Right lobe of liver (tissue), 6 donors: ENCODE data around the gene TMEM30A. TPM values are rescaled to one million over a fixed set of nuclear protein-coding genes. Genes with fewer than 3 reads are reported as not detected.

Experiments used
- ATAC-seq, 4 donors: fragments of 200-7000 bp; cut with Tn5 transposase; one replicate each; pipeline ENCODE4 v1.9.1; 2020; ENCODE audit warnings: mild to moderate bottlenecking in 4 of 4, moderate library complexity in 4 of 4
- DNase-seq, 3 donors: peaks; one replicate each; pipeline ENCODE4 v3.0.0-alpha.2; 2020
- H3K27ac ChIP-seq, 3 donors: fragments of 200-600 bp; one replicate each; pipeline ENCODE4 v1.8.0; 2022
- H3K27me3 ChIP-seq, 2 donors: fragments of 200-600 bp; one replicate each; pipeline ENCODE4 v1.8.0; 2022
- H3K36me3 ChIP-seq, 4 donors: fragments of 200-600 bp; sonication (generic) in 1 of 4; one replicate each; pipeline versions ENCODE4 v1.5.1 to v1.8.0; 2017 to 2022; ENCODE audit warnings: control low read depth in 1 of 4
- H3K4me1 ChIP-seq, 4 donors: fragments of 200-600 bp; sonication (generic) in 1 of 4; one replicate each; pipeline versions ENCODE4 v1.5.1 to v1.8.0; 2017 to 2022; ENCODE audit warnings: control low read depth in 1 of 4
- H3K4me3 ChIP-seq, 3 donors: fragments of 200-600 bp; one replicate each; pipeline ENCODE4 v1.8.0; 2022
- H3K9me3 ChIP-seq, 4 donors: fragments of 200-600 bp; sonication (generic) in 1 of 4; one replicate each; pipeline versions ENCODE4 v1.5.1 to v1.8.0; 2017 to 2022; ENCODE audit warnings: control low read depth in 1 of 4
- CTCF ChIP-seq, 4 donors: fragments of 200-600 bp in 3 of 4; fragments of 450-650 bp in 1 of 4; IDR thresholded peaks; one replicate each; pipeline versions ENCODE4 v1.5.1 to v1.8.0; 2016 to 2022; ENCODE audit warnings: antibody characterized with exemption in 4 of 4, mild to moderate bottlenecking in 2 of 4
- POLR2A ChIP-seq: fragments of 450-650 bp; IDR thresholded peaks from one replicate; pipeline ENCODE4 v1.6.1; 2017; ENCODE audit warnings: antibody characterized with exemption, mild to moderate bottlenecking
- WGBS: methylation state at CpG from one replicate; pipeline ENCODE4 v1.1.6; 2018; ENCODE audit warnings: low coverage, low lambda C conversion rate; ENCODE audit not compliant: insufficient coverage; ENCODE audit errors: missing lambda C conversion rate; 5-methylcytosine and 5-hydroxymethylcytosine counted together
- intact Hi-C, 2 donors: fragments of 100-400 bp; cut with DNase I; formaldehyde crosslinking; loops; one replicate each; pipeline versions ENCODE4 v1.11.2 to v1.14.1; 2022
- total RNA-seq, 6 experiments: library from RNA; depleted of rRNA in 2 of 6; stranded (reverse); fragments of >200 nt in 2 of 6; fragmentation: NEBNext Ultra II Directional in 3 of 6; extraction: Animal tissue kit (Norgen Biotek cat#: 25700) in 3 of 6; gene quantifications; one replicate each; pipeline versions ENCODE4 v1.1.0 to v1.2.4, GENCODE V29; 2016 to 2023
- donor health status: DM: no; HTN: yes; CAD: no.
- donor health status: DM: no; HTN: no; CAD: no.
- donor health status: DM: no; HTN: no; CAD: no.
- donor health status: DM: no; HTN: yes; CAD: no.
- donor health status: DM: no; HTN: yes; CAD: no.

TMEM30A gene
- total RNA-seq, 6 experiments from 2014 or later = 40.1 to 66.8 (median 62.2) TPM

GRCh38 chr6:75268121-75268987 is 16.2 kb downstream of the TMEM30A start:
- Histone ChIP-seq H3K4me3 (no peak overlapping the region), H3K27me3 (no peaks in the 10 kb centered on the region), H3K9me3 (no peaks in the 10 kb centered on the region), H3K36me3 (peaks cover 0 to 18% (median 4%) of the 10 kb centered on the region in 4 donors), H3K4me1 (peaks cover 0 to 10% (median 1%) of the 10 kb centered on the region in 4 donors), H3K27ac (no peak overlapping the region)
- TF ChIP-seq CTCF (IDR thresholded peaks at IDR 0.05) (no peak), POLR2A (no peak)
- DNase-seq = no peak
- 85% methylated on average over 3 of the region's 5 CpGs for WGBS
- intact Hi-C loops = no loop called here
- ATAC-seq = peak in 2 of 4 donors; percentile 23 to 62

GRCh38 chr6:75267461-75267860 is 17.1 kb downstream of the TMEM30A start:
- TF ChIP-seq POLR2A (no peak), CTCF (IDR thresholded peaks at IDR 0.05) (no peak)
- Histone ChIP-seq H3K4me3 (no peak overlapping the region), H3K9me3 (no peaks in the 10 kb centered on the region), H3K36me3 (peaks cover 0 to 20% (median 4%) of the 10 kb centered on the region in 4 donors), H3K27me3 (no peaks in the 10 kb centered on the region), H3K27ac (no peak overlapping the region), H3K4me1 (peaks cover 0 to 10% (median 1%) of the 10 kb centered on the region in 4 donors)
- peak in 2 of 4 donors; percentile 17 to 35 for ATAC-seq
- no peak for DNase-seq
- intact Hi-C loops = no loop called here
- whole genome bisulfite sequencing = 27% methylated on average over 4 of the region's 4 CpGs

- Histone ChIP-seq H3K4me3 (no peak overlapping the region), H3K4me1 (peaks cover 0 to 10% (median 1%) of the 10 kb centered on the region in 4 donors), H3K9me3 (no peaks in the 10 kb centered on the region), H3K27me3 (no peaks in the 10 kb centered on the region), H3K27ac (no peak overlapping the region), H3K36me3 (peaks cover 0 to 23% (median 4%) of the 10 kb centered on the region in 4 donors)
- intact Hi-C loops = no loop called here
- TF ChIP-seq POLR2A = no peak
- peak; percentile 69 to 91 (median 84) for TF ChIP-seq CTCF (IDR thresholded peaks at IDR 0.05)
- peak; percentile 76 to 88 (median 82) for ATAC-seq
- WGBS = 40% methylated on average over 2 of the region's 2 CpGs
- no peak for DNase-seq
Observed at GRCh38 chr6:75266716-75267291, 17.8 kb downstream of the TMEM30A start.

GRCh38 chr6:75263401-75263750 is 21.2 kb downstream of the TMEM30A start:
- H3K36me3 ChIP-seq = peaks cover 0 to 51% (median 10%) of the 10 kb centered on the region in 4 donors

More at GRCh38 chr6:75263401-75263750, 21.2 kb downstream of the TMEM30A start:
- intact Hi-C loops = no loop called here
- Histone ChIP-seq H3K4me1 (peaks cover 0 to 10% (median 1%) of the 10 kb centered on the region in 4 donors), H3K27ac (no peak overlapping the region), H3K9me3 (no peaks in the 10 kb centered on the region), H3K27me3 (no peaks in the 10 kb centered on the region), H3K4me3 (no peak overlapping the region)
- TF ChIP-seq CTCF (IDR thresholded peaks at IDR 0.05) (no peak), POLR2A (no peak)
- DNase-seq (no peak), ATAC-seq (no peak)
